ENCODE measurements around the gene SLC48A1.

The SLC48A1 gene

GRCh38 chr12:47779301-47779942 lies 6.4 kb downstream of the SLC48A1 start:
- DNase-seq: peak; percentile 67 to 80

DNA sequence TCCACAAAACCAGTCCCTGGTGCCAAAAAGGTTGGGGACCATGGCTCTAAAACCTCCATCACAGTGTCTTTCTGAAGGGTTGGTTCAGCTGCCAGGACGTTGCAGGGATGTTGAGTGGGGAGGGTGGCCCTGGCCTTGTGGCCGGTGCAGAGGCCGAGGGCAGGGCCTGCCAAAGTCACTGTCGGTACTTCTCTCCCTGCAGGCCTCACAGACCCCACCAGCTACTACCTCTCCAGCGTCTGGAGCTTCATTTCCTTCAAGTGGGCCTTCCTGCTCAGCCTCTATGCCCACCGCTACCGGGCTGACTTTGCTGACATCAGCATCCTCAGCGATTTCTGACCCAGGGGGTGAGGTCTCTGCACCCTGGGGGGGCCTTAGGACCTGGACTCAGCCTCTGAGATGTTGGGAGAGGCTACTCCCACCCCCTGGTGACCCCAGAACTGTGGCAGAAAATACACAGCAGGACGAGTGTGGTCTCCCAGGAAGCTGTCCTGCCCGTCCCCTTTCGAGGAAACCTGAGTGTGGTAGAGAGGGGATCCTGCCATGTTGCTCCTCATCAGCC lies 7.0 kb downstream of the SLC48A1 start:
- DNase-seq: no peak

DNA sequence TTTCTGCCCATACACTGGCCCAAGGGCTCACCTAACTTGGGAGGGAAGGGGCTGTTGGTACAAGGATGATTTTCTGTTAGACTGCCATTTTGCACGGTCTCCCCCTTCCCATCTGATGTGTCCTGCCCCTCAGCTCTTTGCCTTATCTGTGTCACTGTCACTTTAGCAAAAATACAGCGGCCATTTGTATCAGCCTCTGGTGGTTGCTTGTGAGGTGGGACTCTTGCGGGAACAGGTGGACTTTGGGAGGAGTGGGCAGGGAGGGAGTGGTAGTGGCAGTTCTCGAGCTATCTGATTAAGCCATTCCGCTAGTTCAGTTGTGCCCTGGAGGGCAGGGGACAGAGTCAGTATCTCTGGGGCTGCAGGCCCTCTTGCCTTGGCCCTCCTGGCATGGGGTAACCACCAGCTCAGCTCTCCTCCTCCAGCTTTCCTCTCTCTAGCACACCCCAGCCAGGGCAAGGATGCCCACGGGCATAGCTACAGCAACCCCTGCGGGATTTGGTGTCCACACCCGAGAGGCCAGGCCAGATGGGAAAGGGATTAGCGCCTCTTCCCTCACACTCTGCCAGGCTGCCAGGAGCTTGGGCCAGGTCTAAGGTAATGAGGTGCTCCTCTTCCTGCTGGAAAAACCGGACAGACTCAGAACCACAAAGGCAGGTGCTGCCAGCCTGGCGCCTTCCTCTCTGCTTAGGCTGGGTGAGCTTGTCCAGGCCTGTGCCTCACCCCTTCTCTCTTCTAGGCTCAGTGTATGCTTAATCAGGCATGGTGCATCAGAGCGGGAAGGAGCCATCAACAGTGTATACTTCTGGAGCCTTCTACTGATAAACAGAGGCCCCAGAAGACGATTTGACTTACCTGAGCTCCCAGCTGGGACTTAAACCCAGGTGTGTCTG lies 8.7 kb downstream of the SLC48A1 start:
- no peak for DNase-seq

DNA sequence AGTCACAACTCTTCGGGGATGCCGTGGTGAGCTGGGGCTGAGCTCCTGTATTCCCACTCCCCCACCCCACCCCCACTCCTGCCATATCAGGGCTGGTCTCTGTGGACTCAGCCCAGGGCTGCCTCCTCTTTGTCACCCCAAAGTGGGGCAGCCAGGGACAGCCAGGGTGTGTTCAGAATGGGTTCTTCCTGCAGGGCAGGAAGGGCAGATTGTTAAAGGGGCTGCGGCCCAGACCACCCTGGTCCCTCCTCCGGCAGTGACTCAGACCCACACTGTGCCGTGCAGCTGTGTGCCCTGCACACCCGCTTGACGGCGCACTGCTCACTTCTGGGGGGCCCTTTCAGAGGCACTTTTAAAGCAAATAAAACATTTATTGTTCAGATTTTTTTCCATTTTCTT lies 9.3 kb downstream of the SLC48A1 start:
- DNase-seq: peak in 1 of 2 donors; percentile 70

DNA sequence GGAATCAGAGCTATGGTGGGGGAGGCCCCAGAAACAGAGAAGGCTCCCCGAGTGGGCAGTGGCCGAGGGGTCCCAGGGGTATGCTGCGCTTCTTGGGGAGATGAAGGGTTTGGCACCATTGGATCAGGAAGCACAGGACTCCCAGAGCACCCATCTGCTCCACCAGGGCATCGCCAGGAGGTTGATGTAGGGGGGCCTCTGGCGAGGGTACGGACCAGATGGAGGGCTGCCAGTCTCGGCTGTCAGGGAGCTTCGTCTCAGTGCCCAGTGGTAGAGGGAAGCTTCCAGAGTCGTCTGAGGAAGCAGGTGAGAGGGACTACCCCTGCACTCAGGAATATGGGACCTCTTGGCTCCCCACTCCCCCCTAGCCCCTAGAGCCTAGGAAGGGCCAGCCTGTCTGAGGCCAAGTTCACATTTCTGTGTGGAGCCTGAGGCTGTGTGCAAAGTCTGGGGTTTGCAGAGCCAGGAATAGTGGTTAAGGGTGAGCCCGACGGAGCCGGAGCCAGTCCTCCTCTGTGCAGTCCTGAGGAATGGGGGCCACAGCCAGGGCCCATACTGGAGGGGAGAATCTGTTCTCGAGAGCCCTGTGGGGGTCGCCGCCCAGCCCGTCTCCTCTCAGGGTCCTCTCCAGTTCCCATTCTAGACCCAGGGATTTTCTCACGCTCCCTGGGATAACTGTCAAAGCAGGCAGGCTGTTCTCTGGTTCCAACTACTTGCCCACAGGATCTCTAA lies 10.2 kb downstream of the SLC48A1 start:
- no peak for DNase-seq

- no peak for DNase-seq
These were observed 11.1 kb downstream of the SLC48A1 start for GRCh38 chr12:47783821-47784819.

- no peak for DNase-seq
These were observed 12.2 kb downstream of the SLC48A1 start for GRCh38 chr12:47785036-47785886.

GRCh38 chr12:47785887-47786661 lies 13.0 kb downstream of the SLC48A1 start:
- DNase-seq: no peak

DNA sequence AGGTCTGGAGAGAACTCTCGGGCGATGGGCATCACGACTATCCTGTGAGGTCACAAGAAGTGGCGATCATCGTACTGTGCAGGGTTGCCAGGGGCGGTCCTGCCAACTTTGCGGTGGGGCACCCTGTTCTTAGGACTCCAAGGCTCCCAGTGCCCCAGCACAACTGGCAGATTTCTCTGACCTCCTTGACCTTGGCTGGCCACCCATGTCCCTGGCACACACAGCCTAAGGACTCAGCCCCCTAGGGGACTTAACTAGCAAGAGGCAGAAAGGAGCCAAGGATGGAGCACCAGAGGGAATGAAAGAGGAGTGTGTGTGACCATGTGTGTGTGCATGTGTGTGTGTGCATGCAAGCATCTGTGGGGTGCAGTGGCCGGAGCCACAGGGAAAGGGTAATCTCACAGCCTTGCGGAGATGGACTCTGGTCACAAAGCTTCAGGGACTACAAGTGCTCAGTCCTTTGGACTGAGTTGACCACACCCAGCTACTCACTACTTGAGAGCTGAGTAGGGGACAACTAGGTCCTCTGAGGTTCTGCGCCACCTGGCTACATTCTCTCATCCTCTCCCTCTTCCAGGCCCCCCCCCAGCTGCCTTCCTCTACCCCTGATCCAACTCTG lies 13.7 kb downstream of the SLC48A1 start:
- no peak for DNase-seq

- no peak for DNase-seq
These were observed 14.7 kb downstream of the SLC48A1 start for GRCh38 chr12:47787596-47788319.

- DNase-seq: no peak
These were observed 16.1 kb downstream of the SLC48A1 start for GRCh38 chr12:47789141-47789540.

DNA sequence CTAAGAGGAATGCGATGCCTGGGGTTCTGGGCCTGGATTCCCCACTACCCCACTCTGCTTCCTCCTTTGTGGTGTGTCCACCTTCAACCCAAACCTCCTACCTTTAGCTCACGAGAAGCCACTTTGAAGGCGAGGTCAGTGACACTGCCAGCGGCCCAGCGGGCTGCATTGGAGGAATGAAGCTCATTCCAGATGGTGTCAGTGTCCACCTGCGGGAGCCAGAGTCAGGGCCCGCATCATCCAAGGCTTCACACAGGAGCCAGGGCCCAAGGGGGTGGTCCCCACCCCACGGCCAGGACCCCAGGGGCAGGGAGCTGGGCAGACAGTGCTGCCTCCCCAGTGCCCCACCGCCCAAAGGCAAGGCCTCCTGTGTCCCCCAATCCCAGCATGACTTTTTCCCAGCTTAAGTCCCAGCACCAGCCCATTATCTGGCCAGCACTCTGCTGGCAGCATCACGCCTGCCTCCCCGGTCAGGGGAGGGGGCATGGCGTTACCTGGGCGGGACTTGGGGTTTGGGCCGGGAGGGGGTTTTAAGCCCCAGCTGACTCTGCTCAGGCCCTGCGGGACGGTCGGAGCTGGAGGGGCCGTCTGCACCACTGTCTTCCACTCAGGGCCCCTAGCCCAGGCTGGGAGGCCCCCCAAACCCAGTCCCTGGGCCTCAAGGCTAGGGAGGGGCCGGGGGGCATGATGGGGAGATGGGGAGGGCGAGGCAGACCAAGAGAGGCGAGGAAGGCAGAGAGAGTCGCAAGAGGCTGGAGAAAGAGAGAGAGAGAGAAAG lies 16.9 kb downstream of the SLC48A1 start:
- DNase-seq: no peak

DNA sequence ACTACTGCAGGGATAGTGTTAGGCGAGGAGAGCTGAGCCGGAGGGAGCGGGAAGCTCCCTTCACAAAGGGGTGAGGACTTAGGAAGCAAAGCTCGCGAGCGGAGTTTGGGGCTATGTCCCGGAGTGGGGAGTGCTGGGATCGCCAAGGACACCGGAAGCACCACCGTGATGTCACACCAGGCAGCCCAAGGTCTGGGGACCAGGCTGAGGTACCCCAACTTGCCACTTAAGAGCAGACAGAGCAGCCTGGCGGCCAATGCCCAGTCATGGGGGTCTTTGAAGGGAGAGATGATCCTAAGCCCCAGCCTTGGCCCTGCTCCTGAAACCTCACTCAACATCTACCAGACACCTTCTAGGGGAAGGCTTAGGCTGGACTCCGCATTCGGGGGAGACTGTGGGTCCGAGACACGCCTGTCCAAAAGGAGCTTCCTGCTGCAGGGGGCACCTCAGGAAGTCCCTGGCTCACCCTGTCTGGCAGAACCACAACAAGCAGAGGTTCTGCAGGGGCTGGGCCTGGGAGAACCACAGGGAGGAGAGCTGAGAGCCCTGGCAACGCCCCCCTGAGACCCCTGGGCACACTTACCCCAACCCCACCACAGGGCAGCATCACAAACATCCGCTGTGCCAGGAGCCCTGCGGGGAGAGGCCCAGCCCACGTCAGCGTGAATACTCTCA lies 17.8 kb downstream of the SLC48A1 start:
- DNase-seq: no peak

- DNase-seq: no peak
These were observed 18.3 kb downstream of the SLC48A1 start for GRCh38 chr12:47791351-47791746.

DNA sequence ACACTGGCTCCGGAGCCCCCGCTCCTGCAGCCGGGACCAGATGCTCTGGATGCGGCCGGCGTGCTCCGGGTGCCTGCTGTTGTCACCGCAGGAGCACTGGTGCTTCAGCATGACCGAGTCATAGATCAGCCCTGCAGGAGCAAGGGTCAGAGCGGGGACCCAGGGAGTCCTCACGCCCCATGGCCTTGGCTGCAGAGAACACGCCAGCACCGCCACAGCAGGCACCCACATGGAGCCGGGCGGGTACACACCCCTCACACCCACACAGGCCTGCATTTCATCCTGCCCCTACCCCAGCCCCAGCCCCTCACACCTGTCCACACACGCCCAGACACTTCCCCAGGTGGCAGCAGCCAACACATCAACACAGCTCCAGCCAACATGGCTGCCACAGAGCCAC lies 18.8 kb downstream of the SLC48A1 start:
- DNase-seq: no peak

GRCh38 chr12:47793015-47793681 lies 20.1 kb downstream of the SLC48A1 start:
- DNase-seq: no peak

- no peak for DNase-seq
These were observed 21.6 kb downstream of the SLC48A1 start for GRCh38 chr12:47794679-47795078.

Data from bone marrow (tissue), 2 donors.